NCI-H187 (cell line): ENCODE results near the gene ZNF687.

Source experiments
- DNase-seq, 2 experiments: peaks; one replicate each; lab custom pipeline; 2025; lab: John Stamatoyannopoulos, UW

ZNF687 gene

DNA sequence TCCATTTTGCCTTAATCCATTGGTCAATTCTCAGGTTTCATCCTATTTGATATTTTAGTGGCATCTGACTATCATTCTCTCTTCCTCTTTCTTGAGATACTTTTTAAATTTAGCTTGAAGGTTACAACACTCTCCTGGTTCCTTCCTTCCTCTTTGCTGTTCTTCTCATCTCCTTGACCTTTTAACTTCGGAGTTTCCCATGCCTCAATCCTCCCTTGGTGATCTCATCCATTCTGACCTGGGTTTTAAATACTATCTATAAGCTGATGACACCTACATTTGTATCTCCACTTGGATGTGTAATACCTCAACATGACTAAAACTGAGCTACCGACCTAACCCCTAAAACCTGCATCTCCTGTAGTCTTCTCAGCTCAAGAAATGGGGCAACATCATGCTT lies 4.8 kb upstream of the ZNF687 start:
- DNase-seq: no peak

DNA sequence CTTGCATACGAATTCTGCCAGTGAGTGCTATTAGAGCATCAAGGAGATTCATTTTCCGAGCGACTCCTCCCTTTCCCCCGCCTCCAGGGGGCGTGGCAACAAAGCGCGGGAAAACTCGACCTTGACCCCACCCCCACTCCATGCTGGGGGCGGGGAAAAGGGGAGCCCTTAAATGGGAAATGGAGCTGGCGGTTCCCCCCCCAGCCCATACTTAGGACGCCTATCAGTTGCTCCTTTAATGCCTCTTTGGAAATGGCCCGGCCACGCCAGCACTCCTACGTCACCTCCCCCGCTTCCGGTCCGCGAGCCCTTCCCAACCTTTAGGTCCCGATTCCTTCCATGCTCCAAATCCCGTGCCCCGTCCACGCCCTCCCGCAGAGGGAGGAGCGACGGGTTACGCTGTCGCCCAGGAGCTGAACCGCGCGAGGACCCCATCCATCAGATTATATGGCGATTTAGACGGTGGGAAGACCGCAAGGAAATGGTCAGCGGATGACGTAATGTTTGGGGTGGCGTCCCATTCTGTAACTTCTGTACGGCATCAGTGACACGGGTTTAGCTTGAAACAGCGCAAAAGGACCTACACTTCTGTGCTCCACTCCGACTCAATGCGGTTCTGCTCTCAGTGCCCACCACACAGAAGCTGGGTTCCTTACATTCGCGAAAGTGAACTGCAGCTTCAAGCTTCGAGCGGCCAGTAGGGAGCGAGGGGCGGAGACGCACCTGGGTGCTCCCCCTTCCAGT lies 702 bp upstream of the ZNF687 start:
- DNase-seq: peak; percentile 100

DNA sequence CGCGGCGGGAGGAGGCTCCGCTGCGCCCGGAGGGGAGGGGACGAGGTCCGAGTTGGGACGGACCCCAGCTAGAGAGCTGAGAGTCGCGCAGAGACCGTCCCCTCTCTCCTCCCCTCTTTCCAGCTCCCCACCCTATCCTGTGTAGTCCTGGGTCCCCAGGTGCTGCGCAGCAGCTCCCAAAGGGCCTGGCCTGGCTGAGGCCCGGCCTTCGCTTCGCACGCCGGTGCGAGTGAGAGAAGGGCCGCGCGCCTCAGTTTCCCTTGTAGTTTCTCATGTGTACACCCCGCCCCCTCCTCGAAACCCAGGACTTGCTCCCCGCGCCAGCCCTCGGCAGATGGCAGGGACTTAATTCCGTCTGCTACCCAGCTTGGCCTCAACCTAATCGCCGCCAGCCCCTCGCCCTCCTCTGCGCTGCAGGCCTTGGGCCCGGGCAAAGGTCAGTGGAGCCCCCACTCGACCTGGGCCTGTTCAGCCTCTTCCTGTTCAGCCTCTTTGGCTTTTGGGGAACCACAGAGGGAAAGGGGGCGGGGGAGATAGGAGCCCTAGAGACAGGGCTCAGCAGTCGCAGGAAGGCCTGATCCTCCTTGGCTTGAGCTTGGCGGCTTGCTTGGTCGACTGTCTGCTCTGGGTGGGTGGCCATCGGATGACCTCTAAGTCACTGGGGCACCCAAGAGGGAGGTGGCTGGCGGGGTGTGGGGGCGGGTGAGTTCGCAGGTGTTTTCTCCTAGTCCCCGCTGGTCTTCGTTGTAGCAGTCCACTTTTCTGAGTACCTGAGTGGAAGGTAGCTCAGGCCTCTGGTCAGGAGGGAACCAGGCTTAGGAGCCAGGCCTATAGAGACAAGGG lies 1.0 kb downstream of the ZNF687 start:
- DNase-seq: no peak

DNA sequence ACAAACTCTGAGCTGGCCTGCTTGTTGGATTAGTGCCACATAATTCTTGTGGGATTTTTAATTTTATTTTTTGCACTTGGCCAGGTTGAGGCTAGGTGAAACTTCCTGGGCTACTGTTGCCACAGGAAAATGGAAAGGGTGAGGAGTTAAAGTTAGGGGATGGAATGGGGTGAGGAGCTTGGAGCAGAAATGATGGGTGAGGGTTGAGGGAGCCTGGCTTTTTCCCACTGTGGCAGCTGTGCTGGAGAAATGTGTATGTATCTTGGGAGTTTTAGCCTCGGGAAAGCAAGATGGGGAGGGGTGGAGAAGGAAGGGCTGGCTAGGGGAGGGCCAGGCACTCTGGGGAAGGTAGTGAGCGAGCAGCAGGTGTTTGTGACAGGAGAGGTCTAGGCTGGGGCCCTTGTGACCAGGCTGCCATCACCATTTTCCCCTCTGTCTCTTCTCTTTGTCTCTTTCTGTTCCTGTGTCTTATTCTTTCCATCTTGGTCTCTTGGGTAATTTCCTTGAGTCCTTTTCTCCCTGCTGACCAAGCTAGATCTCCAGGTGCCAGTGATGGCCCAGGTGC lies 2.0 kb downstream of the ZNF687 start:
- no peak for DNase-seq

DNA sequence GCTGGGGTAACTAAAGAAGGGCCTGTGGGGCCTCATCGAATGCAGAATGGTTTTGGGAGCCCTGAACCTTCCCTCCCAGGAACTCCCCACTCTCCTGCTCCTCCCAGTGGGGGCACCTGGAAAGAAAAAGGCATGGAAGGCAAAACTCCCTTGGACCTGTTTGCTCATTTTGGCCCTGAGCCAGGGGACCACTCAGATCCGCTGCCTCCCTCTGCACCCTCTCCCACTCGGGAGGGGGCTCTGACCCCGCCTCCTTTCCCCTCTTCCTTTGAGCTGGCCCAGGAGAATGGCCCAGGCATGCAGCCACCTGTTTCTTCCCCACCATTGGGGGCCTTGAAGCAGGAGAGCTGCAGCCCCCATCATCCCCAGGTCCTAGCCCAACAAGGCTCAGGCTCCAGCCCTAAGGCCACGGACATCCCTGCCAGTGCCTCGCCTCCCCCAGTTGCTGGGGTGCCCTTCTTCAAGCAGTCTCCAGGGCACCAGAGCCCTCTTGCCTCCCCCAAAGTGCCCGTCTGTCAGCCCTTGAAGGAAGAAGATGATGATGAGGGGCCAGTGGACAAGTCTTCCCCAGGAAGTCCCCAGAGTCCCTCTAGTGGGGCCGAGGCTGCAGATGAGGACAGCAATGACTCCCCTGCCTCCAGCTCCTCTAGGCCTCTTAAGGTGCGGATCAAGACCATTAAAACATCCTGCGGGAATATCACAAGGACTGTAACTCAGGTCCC lies 4.7 kb downstream of the ZNF687 start:
- no peak for DNase-seq

DNA sequence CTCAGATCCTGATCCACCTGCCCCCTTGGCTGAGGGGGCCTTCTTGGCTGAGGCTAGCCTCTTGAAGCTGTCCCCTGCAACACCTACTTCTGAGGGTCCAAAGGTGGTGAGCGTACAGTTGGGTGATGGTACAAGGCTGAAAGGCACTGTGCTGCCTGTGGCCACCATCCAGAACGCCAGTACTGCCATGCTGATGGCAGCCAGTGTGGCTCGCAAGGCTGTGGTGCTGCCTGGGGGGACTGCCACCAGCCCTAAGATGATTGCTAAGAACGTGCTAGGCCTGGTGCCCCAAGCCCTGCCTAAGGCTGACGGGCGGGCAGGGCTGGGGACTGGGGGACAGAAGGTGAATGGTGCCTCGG lies 5.2 kb downstream of the ZNF687 start:
- no peak for DNase-seq

DNA sequence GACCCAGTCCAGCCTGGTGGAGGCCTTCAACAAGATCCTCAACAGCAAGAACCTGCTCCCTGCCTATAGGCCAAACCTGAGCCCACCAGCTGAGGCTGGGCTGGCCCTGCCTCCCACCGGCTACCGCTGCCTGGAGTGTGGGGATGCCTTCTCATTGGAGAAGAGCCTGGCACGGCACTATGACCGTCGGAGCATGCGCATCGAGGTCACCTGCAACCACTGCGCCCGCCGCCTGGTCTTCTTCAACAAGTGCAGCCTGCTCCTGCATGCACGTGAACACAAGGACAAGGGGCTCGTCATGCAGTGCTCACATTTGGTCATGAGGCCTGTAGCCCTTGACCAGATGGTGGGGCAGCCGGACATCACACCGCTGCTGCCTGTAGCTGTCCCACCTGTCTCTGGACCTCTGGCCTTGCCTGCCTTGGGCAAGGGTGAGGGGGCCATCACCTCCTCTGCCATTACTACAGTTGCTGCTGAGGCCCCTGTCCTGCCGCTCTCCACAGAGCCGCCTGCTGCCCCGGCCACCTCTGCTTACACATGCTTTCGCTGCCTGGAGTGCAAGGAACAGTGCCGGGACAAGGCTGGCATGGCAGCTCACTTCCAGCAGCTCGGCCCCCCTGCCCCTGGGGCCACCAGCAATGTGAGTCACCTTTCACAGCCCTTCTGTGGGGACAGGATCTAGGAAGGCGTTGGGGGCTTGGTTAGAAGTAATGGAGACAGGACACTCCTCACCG lies 5.8 kb downstream of the ZNF687 start:
- DNase-seq: no peak

DNA sequence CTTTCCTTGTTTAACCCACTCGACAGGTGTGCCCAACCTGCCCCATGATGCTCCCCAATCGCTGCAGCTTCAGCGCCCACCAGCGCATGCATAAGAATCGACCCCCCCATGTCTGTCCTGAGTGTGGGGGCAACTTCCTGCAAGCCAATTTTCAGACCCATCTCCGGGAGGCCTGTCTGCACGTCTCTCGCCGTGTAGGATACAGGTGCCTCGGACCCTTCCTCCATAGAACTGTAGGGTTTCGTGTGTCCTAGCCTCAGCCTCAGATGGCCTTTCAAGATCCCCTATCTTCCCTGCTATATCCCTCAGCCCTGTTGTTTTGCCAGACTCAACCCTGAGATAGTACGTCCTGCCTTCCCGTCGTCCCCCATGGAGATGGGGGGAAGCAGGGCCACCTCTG lies 6.4 kb downstream of the ZNF687 start:
- DNase-seq: no peak

DNA sequence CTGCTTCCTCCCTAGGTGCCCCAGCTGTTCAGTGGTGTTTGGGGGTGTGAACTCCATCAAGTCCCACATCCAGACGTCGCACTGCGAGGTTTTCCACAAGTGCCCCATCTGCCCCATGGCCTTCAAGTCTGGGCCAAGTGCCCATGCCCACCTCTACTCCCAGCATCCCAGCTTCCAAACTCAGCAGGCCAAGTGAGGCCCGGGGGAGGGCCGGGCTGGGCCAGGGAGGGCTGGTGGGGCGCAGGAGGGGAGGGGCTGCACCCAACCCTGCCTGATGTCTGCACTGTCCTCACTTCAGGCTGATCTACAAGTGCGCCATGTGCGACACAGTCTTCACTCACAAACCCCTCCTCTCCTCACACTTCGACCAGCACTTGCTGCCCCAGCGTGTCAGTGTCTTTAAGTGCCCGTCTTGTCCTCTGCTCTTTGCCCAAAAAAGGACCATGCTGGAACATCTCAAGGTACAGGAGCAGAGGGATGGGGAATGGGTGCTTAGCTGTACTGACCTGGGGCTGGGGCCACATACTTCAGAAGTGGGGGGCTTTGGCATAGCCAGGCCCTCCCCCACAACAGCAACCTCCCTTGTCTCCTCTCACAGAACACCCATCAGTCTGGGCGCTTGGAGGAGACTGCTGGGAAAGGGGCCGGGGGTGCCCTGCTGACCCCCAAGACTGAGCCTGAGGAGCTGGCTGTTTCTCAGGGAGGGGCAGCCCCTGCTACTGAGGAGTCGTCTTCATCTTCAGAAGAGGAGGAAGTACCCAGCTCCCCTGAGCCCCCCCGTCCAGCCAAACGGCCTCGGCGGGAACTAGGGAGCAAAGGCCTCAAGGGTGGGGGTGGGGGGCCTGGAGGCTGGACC lies 7.2 kb downstream of the ZNF687 start:
- DNase-seq: no peak

DNA sequence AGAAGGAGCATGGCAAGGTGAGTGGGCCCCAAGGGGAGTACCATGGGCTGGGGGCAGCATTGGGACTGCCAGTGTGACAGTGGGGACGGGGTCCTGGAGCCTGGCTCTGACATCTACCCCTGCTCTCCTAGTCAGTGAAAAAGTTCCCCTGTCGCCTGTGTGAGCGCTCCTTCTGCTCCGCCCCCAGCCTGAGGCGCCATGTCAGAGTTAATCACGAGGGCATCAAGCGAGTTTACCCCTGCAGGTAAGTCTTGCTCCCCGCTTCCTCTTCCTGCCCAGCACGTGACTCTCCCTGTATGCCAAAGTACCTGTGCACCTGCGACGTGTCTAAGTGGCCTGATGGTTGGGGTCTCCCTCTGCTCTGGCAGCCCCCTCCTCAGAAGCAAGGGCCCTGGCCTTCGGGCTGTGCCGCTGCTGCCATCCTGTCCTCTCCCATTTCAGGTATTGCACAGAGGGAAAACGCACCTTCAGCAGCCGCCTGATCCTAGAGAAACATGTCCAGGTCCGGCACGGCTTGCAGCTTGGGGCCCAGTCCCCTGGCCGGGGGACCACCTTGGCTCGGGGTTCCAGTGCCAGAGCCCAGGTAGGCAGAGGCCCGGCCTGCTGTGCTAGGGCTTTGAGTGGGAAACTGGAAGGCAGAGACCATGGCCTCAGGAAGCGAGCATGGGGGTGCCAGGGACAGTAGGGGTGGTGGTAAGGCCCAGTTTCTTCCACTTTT lies 8.1 kb downstream of the ZNF687 start:
- DNase-seq: no peak

DNA sequence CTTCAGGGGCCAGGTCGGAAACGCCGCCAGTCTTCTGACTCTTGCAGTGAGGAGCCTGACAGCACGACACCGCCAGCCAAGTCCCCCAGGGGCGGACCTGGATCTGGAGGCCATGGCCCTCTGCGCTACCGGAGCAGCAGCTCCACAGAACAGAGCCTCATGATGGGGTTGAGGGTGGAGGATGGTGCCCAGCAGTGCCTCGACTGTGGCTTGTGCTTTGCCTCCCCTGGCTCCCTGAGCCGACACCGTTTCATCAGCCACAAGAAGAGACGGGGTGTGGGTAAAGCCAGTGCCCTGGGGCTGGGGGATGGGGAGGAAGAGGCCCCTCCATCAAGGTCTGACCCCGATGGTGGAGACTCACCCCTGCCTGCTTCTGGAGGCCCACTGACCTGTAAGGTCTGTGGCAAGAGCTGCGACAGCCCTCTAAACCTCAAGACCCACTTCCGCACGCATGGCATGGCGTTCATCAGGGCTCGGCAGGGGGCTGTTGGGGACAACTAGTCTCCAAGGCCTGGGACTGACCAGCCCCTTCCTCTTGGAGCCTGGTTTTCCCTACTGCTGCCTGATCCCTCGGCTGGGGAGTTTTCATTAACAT lies 8.7 kb downstream of the ZNF687 start:
- DNase-seq: no peak

DNA sequence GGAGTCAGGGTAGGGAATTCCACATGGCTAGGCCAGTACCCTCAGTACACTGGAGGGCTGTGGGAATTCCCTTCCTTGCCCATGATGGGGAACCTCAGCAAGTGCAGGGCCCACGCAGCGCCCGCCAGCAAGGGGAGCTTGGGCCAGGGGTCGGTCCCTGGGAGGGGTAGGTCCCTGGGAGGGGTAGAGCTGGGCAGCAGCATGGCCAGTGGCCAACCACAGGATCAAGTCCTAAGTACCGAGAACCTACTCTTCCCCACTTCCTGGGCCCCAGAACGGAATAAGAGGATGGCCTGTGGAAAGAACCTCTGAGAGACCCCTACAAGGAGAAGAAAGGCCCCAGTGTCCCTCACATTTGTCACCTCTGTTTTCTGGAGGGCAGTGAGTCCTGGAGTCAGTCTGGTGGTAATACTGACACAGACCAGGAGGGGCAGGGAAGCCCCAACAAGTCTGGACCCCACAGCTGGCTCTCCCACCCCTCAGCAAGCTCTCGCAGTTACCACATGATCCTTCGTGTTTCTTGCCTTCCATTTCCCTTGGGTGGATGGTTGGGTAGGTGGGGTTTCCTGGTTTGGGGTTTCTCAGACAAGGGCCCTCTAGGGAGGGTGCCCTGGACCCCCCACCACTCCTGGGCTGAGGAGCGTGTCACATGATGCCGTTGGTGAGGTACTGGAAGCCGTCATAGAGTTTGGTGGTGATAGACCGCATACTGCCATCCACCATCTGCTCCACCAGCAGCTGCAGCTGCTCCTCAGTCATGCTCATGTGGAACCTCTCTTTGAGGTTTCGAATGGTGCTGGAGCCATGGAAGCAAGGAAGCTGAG lies 10.3 kb downstream of the ZNF687 start:
- DNase-seq: no peak

DNA sequence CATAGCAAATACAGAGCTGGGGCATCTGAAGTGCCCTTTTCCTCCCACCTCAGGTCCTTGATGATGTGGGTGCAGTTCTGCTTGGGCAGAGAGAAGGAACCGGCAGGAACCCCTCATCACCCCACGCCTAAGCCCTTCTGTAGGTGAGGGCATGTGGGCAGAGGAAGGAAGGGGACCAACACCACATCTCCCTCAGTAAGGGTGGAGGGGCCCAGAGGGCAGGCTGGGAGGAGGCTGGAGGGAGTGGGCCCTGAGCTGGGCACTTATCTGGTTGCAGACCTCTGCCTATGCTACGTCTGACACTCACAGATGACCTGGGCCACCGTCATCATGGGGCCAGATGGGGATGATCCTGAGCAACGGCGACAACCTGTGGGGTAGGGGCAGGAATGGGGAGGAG lies 11.0 kb downstream of the ZNF687 start:
- DNase-seq: no peak

DNA sequence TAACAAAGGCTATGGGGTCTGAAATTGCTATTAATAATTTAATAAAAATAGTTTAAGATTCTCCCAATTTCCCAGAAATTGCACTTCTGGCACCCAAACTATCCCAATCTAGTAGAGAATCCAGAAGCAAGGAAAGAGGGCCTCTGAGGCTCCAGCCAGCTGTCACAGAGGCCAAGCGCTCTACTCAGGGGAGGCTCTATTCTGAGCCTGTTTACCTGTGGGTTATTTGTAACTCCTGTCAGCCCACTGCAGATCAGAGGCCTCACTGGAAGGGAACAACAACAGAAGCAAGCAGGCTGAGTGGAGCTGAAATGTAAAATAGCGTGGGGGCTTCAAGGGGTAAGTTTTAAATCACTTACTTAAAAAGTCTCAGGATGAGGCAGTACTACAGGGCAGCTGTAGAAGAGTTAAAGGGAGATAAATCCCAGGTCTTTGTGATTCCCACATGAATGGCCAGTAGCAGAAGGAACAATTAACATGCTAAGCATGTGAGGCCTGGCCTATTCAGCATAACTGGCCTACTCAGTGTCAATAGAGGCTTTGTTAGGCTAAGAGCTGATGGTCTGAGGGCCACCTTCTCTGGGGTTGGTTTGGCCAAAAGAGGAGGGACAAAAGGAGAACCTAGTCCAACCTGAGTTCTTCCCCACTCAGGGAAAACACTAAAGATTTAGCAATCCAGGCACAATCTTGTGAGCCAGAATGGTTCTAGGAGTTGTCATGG lies 12.8 kb downstream of the ZNF687 start:
- no peak for DNase-seq

DNA sequence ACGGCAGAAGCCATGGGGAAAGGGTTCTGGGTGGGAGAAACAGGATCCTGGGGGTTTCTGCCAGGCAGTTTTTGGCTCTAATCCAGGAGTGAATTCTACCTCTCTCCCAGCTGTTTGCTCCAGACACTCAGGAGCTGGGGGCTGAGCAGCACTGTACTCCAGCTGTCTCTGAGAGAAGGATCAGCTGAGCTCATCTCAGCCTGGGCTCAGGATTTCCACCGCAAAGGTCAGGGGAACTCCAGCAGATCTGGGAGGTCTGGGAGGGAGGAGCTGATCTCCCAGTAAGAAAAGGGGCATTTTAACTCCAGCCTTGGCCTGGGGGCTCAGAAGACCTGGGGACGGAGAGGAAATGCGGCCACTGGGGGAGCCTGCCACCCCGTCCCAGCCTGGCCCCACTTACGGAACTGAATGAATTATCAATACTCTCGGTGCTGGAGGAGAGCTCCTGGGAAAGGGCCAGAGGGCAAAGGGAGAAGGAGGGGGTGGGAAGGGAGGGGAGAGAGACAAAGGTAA lies 27.8 kb downstream of the ZNF687 start:
- no peak for DNase-seq

DNA sequence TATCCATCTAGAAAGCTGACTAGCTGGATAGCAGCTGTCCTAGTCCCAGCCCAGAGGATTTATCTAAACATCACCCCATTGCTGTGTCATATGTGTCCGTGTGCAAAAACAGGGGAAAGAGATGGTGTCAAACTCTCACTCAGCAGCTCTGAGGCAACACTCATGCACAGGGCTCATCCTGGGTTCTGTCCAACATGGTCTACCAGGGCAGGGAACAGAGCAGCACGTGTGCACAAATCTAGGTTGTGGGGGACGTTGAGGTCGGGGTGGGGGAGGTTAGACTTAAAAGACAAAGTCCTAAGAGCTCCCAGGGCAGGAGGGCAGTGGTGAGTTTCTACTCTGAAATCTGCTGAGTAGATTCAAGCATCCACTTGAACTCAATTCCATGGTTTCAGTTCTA lies 28.9 kb downstream of the ZNF687 start:
- DNase-seq: no peak

DNA sequence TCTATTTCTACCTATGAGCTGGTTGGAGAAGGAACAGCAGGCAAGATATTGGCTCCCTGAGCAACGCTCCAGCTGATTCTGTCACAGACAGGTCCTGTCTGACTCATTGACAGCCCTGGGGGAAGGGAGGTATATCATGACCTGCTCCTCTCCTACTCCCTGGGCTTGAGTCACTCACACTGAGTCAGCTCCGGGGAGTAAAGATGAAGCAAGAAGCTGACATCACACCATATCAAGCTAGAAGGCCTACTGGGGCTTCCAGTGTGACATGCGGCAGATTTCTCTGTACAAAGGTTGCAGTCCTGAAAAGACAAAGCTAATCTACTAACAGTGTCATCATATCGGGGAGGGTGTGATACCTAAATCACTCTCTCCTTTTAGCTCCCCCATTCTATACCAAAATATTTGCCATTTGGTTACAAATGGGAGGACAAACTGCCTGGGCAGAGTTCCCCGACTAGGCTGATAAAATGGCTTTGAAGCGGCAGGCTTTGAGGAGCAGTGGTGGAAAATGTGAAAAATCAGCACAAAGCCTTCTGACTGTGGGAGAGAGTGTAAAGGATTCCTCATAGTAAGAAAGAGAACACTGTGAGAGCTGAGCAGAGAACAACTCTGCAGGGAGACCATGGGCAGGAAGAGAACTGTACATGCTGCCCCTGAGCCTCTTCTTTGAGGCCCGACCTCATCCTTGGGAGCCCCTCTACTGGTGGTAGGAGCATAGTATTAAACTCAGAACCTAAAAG lies 29.7 kb downstream of the ZNF687 start:
- DNase-seq: no peak
